Measurements from ENCODE around the gene ZSCAN22.
"Not testable (repeated sequence)": the region's sequence is repeated elsewhere in the genome, so short reads cannot be mapped to it uniquely, and the experiment has no call there.

ZSCAN22 gene

DNA sequence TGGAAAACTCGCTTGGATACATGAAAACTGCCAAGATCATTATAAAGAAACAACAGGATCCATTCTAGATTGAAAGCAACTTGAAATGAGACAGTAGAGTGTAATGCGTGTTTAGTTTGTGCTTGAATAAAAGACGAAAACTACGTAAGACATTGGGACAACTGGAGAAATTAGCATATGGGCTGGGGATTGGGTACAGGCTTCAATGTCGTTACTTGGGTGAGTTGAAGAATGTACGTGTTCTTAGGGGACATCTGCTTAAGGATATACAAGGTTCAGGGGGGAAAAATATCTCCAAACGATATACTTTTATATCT lies 22.1 kb upstream of the ZSCAN22 start:
- Mint-ChIP-seq H3K9me3 (no peaks in the 10 kb centered on the region), H3K27me3 (no peaks in the 10 kb centered on the region), H3K27ac (peak overlapping the region; percentile 96 to 99)

DNA sequence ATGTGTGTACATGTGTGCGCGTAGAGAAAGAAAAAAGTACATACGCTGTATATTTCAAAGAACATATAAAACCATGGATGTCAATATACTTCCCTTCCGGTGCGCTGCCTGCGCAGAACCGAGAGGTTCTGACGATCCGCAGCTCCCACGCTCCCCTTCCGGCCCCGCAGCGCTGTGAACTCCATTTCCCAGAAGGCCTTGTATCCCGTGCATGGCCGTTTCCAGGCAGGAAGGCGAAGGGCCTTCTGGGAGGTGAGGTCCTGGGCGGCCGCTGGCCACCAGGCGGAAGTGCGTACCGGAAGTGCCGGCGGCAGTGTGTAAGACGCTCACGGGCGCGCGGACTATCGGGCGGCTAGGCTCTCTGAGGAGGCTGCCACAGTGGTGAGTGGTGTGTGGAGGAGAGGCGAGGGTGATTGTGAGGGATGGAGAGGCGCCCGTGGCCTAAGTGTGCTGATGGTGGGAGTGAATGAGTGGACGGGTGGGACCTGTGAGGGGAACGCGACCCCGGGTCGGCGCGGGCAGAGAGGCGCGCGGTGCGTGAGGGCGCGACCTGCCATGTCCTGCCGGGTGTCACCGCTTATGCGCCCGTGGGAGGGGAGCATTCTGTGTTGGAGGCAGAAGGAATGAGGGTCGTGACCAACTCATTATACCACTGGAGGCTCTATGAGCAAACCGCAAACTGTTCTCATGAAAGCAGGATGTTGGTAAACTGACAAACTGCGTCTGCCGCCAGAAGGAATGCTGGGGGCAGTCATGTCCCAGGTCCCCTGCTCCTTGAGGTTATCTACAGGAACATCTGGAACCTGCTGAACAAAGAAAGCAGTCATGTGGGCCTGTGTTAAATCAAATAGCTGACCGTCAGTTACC lies 21.5 kb upstream of the ZSCAN22 start, which contains the start of gene ERVK3-1:
TSS of gene ERVK3-1 (plus strand) at position 313 of the 867 bp plus-strand sequence. CDS start 6,792 bp downstream, outside the sequence.
- H3K36me3 Mint-ChIP-seq (ENCODE audit: insufficient read depth) = peaks cover 32% of the 10 kb centered on the region
- peak within 1 kb of the TSS; percentile 96 to 99 for H3K27ac Mint-ChIP-seq
- DNase-seq (peak; percentile 88 to 91 (median 89)), ATAC-seq (replicated peaks) (peak; percentile 93)
- peak within 1 kb of the TSS; percentile 91 to 97 for H3K4me3 Mint-ChIP-seq
- peaks cover 29 to 44% of the 10 kb centered on the region in 2 donors for H3K4me1 Mint-ChIP-seq (ENCODE audit: low read depth in 2 of 2)
- no peaks in the 10 kb centered on the region for H3K9me3 Mint-ChIP-seq
- H3K27me3 Mint-ChIP-seq = no peaks in the 10 kb centered on the region

More for the DNA sequence above, 22.1 kb upstream of the ZSCAN22 start:
- Mint-ChIP-seq H3K4me3 (peak overlapping the region; percentile 91 to 97), H3K36me3 (ENCODE audit: insufficient read depth) (peaks cover 28% of the 10 kb centered on the region), H3K4me1 (ENCODE audit: low read depth in 2 of 2) (peaks cover 24 to 39% of the 10 kb centered on the region in 2 donors)
- DNase-seq = no peak
- ATAC-seq (replicated peaks) = no peak

DNA sequence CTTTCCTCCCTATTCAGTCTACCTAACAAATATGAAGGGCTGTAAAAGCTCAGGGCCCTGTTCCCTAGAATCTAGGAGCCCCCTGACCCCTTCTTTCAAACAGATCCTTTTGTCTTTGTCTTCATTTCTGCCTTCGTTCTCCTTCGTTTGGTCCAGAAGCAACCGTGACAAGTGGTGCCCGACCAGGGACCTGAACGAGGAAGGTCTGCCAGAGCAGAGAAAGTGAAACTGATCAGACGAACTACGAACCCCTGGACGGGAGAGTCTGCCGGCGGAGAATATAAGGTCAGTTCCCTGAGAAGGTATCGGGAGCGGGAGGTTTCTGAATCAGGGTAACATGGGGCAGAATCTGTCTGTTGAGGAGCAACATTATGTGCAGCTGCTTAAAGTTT lies 20.9 kb upstream of the ZSCAN22 start:
- peaks cover 32% of the 10 kb centered on the region for H3K36me3 Mint-ChIP-seq (ENCODE audit: insufficient read depth)
- H3K9me3 Mint-ChIP-seq = no peaks in the 10 kb centered on the region
- H3K27ac Mint-ChIP-seq = peak overlapping the region; percentile 96 to 99
- peak overlapping the region; percentile 91 to 97 for H3K4me3 Mint-ChIP-seq
- peaks cover 29 to 44% of the 10 kb centered on the region in 2 donors for H3K4me1 Mint-ChIP-seq (ENCODE audit: low read depth in 2 of 2)
- DNase-seq = peak; percentile 7 to 27 (median 13)
- no peaks in the 10 kb centered on the region for H3K27me3 Mint-ChIP-seq
- no peak for ATAC-seq (replicated peaks)

- no peaks in the 10 kb centered on the region for H3K9me3 Mint-ChIP-seq
- H3K4me3 Mint-ChIP-seq = no peak overlapping the region
- H3K4me1 Mint-ChIP-seq (ENCODE audit: low read depth in 2 of 2) = peaks cover 30 to 48% of the 10 kb centered on the region in 2 donors
- H3K27ac Mint-ChIP-seq = peak overlapping the region in 1 of 2 donors; percentile 56
- H3K36me3 Mint-ChIP-seq (ENCODE audit: insufficient read depth) = peaks cover 49% of the 10 kb centered on the region
- ATAC-seq (replicated peaks) (no peak), DNase-seq (no peak)
- no peaks in the 10 kb centered on the region for H3K27me3 Mint-ChIP-seq
Observed at GRCh38 chr19:58307736-58308135, 19.1 kb upstream of the ZSCAN22 start.

- not testable (repeated sequence) for H3K4me3 Mint-ChIP-seq; H3K27me3 Mint-ChIP-seq; ATAC-seq (replicated peaks); DNase-seq; H3K9me3 Mint-ChIP-seq
- peaks cover 66% of the 10 kb centered on the region for H3K36me3 Mint-ChIP-seq (ENCODE audit: insufficient read depth)
- peak overlapping the region in 1 of 2 donors; percentile 52 for H3K27ac Mint-ChIP-seq
- H3K4me1 Mint-ChIP-seq (ENCODE audit: low read depth in 2 of 2) = peaks cover 24 to 43% of the 10 kb centered on the region in 2 donors
Observed at GRCh38 chr19:58310685-58311084, 16.1 kb upstream of the ZSCAN22 start.

DNA sequence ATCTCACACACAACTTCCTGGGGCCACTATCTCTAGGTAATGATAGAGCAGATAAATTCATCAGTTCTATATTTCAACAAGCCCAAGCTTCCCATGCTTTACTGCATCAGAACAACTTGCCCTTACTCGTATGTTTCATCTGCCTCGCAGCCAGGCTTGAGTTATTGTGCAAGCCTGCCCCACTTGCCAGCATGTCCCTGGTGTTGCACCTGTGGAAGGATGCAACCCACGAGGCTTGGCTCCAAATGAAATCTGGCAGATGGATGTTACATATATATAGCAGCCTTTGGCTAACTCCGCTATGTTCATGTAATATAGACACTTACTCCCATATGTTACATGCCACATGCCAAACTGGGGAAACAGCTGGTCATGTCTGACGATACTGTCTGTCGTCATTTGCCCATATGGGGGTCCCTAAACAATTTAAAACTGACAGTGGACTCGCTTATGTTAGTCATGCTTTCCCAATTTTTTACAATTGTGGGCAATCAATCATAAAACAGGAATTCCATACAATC lies 15.4 kb upstream of the ZSCAN22 start:
- Mint-ChIP-seq H3K36me3 (ENCODE audit: insufficient read depth) (peaks cover 69% of the 10 kb centered on the region), H3K9me3 (no peaks in the 10 kb centered on the region), H3K4me3 (no peak overlapping the region), H3K27ac (peak overlapping the region in 1 of 2 donors; percentile 44), H3K27me3 (no peaks in the 10 kb centered on the region), H3K4me1 (ENCODE audit: low read depth in 2 of 2) (peaks cover 20 to 37% of the 10 kb centered on the region in 2 donors)
- DNase-seq (no peak), ATAC-seq (replicated peaks) (no peak)

DNA sequence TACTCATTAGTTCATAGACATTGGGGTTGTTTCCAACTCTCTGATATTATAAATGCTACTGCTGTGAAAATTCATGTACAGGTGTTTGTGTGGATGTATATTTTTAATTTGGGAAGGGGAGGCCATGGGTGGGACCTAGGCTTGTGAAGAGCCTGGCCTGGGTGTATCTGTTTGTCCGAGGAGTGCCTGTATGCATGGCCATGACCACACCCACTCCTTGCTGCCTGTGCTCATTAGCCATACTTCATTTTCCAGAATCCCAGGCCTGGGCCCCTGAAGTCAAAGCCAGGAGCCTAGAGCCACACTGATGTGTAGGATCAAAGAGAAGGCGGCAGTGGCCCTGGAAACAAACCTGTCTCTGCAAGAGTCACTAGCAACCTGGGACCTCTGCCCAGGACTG lies 11.2 kb upstream of the ZSCAN22 start:
- H3K36me3 Mint-ChIP-seq (ENCODE audit: insufficient read depth) = peaks cover 47% of the 10 kb centered on the region
- ATAC-seq (replicated peaks) (no peak), DNase-seq (no peak)
- no peaks in the 10 kb centered on the region for H3K27me3 Mint-ChIP-seq
- H3K4me3 Mint-ChIP-seq = no peak overlapping the region
- no peaks in the 10 kb centered on the region for H3K9me3 Mint-ChIP-seq
- peaks cover 4 to 8% of the 10 kb centered on the region in 2 donors for H3K4me1 Mint-ChIP-seq (ENCODE audit: low read depth in 2 of 2)
- H3K27ac Mint-ChIP-seq = peak overlapping the region in 1 of 2 donors; percentile 8

DNA sequence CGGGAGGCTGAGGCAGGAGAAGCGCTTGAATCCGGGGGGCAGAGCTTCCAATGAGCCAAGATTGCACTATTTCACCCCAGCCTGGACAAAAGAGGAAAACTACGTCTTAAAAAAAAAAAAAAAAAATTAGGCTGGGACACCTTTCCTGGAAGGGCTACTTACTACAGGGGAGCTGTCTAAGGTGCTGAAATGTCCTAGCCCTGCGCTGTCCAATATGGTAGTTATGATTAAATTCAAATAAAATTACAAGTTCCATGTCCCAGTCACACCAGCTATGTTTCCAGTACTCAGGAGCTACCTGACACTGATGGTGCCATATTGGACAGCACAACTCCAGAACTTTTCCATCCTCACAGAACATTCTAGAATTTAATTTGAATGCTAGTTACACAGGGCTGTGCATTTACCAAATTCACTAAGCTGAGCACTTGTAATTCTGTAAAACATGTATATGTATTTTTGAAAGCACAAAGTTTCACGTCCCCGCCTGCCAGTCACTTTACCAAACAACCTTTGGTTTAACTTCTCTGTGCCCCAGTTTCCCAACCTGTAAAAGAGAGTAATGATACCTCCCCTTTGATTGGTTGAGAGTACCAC lies 9.2 kb upstream of the ZSCAN22 start:
- ATAC-seq (replicated peaks) (no peak), DNase-seq (no peak)
- no peak overlapping the region for H3K27ac Mint-ChIP-seq
- no peaks in the 10 kb centered on the region for H3K9me3 Mint-ChIP-seq
- H3K4me1 Mint-ChIP-seq (ENCODE audit: low read depth in 2 of 2) = peaks cover 0 to 5% of the 10 kb centered on the region in 2 donors
- H3K36me3 Mint-ChIP-seq (ENCODE audit: insufficient read depth) = peaks cover 37% of the 10 kb centered on the region
- H3K4me3 Mint-ChIP-seq = no peak overlapping the region
- no peaks in the 10 kb centered on the region for H3K27me3 Mint-ChIP-seq

DNA sequence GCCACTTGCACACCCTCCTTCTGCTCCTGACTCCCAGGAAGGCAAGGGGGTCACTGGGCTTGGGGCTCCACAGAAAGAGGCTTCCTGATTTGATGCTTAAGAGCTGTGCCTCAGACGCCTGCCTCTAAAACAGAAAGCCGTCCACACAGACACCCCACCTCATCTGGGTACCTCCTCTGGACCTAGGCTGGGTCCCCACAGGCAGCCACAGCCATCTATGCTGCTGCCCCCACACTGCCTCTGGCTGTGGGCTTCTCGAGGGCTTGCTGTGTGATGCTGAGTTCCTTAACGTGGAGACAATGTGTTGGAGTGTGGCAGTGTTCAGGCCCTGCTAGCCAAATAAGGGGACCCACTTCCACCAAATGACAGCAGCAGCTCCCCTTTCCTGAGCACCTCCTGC lies 8.5 kb upstream of the ZSCAN22 start:
- Mint-ChIP-seq H3K4me3 (no peak overlapping the region), H3K36me3 (ENCODE audit: insufficient read depth) (peaks cover 33% of the 10 kb centered on the region), H3K27me3 (no peaks in the 10 kb centered on the region), H3K27ac (no peak overlapping the region), H3K9me3 (no peaks in the 10 kb centered on the region), H3K4me1 (ENCODE audit: low read depth in 2 of 2) (peaks cover 0 to 5% of the 10 kb centered on the region in 2 donors)
- DNase-seq (no peak), ATAC-seq (replicated peaks) (no peak)

GRCh38 chr19:58319241-58319640 lies 7.6 kb upstream of the ZSCAN22 start:
- no peak overlapping the region for H3K27ac Mint-ChIP-seq
- H3K4me3 Mint-ChIP-seq = no peak overlapping the region
- DNase-seq (no peak), ATAC-seq (replicated peaks) (no peak)
- H3K4me1 Mint-ChIP-seq (ENCODE audit: low read depth in 2 of 2) = peaks cover 0 to 5% of the 10 kb centered on the region in 2 donors
- H3K9me3 Mint-ChIP-seq = no peaks in the 10 kb centered on the region
- H3K36me3 Mint-ChIP-seq (ENCODE audit: insufficient read depth) = peaks cover 23% of the 10 kb centered on the region
- no peaks in the 10 kb centered on the region for H3K27me3 Mint-ChIP-seq

DNA sequence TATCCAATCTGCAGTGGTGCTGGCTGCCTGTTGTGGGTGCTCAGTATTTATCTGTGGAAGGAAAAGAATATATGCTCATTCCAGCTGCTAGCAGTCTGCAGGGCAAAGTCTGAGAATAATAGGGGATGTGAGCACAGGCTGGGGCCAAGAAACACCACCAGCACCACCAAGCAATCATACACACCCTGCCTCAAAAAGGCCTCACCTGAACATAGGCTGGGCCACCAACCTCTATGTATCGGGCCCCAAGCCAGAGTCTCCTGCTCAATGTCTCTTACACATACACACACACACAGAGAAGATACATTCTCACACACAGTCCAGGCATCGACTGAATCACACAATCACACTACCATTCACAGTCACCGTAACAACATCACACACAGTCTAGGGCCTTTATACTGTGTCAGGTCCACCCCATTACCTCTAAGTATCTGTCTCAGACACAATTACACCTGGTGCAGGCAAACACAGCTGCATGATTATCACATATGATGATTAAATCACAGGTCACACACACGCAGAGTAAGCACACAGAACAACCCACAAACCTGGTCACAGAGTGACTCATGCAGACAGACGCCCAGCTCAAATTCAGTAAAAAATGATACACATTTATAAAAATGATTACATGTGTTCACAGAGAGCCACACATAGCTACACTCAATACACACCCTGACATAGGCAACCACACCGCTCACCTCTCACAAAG lies 1.3 kb upstream of the ZSCAN22 start:
- Mint-ChIP-seq H3K9me3 (no peaks in the 10 kb centered on the region), H3K27me3 (no peaks in the 10 kb centered on the region), H3K27ac (no peak overlapping the region), H3K4me3 (no peak overlapping the region), H3K4me1 (ENCODE audit: low read depth in 2 of 2) (no peaks in the 10 kb centered on the region), H3K36me3 (ENCODE audit: insufficient read depth) (peaks cover 6% of the 10 kb centered on the region)
- DNase-seq (no peak), ATAC-seq (replicated peaks) (no peak)

DNA sequence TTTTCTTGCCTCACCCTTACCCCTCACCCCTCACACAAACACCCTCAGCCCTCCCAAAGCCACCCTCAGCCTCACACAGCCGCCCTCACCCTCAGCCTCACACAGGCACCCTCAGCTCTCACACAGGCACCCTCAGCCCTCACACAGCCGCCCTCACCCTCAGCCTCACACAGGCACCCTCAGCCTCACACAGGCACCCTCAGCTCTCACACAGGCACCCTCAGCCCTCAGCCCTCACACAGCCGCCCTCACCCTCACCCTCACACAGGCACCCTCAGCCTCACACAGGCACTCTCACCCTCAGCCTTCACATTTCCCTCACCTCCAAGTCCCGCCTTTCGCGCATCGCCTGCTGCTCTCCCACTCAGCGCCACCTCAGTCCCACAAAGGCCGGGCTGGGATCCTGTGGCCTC lies 287 bp upstream of the ZSCAN22 start:
- no peaks in the 10 kb centered on the region for H3K9me3 Mint-ChIP-seq
- DNase-seq (no peak), ATAC-seq (replicated peaks) (peak; percentile 58)
- peaks cover 0 to 3% of the 10 kb centered on the region in 2 donors for H3K4me1 Mint-ChIP-seq (ENCODE audit: low read depth in 2 of 2)
- H3K36me3 Mint-ChIP-seq (ENCODE audit: insufficient read depth) = no peaks in the 10 kb centered on the region
- no peak overlapping the region for H3K27ac Mint-ChIP-seq
- H3K27me3 Mint-ChIP-seq = no peaks in the 10 kb centered on the region
- no peak overlapping the region for H3K4me3 Mint-ChIP-seq

DNA sequence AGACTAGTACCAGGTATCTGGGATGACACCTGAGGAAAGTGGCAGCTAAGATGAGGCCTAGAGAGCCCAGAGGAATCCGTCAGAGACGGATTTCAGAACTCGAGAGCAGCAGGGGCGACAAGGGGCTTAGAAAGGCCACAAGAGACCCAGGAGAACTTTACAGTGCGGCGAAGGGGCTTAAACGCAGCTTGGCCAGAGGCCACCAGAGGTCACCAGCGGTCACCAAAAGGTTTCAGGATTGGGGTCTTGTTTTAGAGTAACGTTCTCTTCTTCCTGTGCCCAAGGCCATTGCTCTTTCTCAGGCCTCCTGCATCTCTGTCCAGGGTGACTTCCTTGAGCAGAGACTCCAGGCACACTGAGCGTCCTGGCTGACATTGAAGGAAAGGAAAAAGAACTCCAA lies 2.2 kb downstream of the ZSCAN22 start:
- DNase-seq (no peak), ATAC-seq (replicated peaks) (no peak)
- Mint-ChIP-seq H3K36me3 (ENCODE audit: insufficient read depth) (no peaks in the 10 kb centered on the region), H3K4me1 (ENCODE audit: low read depth in 2 of 2) (peaks cover 0 to 3% of the 10 kb centered on the region in 2 donors), H3K4me3 (no peak overlapping the region), H3K27me3 (no peaks in the 10 kb centered on the region), H3K9me3 (no peaks in the 10 kb centered on the region), H3K27ac (no peak overlapping the region)
